ENCODE results near the gene TRIM33. TPM values are rescaled to one million over a fixed set of nuclear protein-coding genes. Genes with fewer than 3 reads are reported as not detected.

TRIM33 gene
- total RNA-seq, 1 donor from 2014 or later: 75.4 TPM

- H3K4me2 ChIP-seq: no peak overlapping the region
- no peaks in the 10 kb centered on the region for H3K27me3 Mint-ChIP-seq (ENCODE audit: insufficient read depth, low read depth)
- TF ChIP-seq EZH2phosphoT487 (IDR thresholded peaks at IDR 0.05) (no peak), CTCF (IDR thresholded peaks at IDR 0.05) (no peak), EZH2 (IDR thresholded peaks at IDR 0.05) (no peak)
- no peak overlapping the region for H3K4me3 Mint-ChIP-seq
- H3K9me3 Mint-ChIP-seq: no peaks in the 10 kb centered on the region
- H2AFZ ChIP-seq (replicated peaks): no peak overlapping the region
- H3K4me1 Mint-ChIP-seq: no peaks in the 10 kb centered on the region
- H4K20me1 ChIP-seq (ENCODE audit: low read depth): peaks cover 10% of the 10 kb centered on the region
- DNase-seq (ENCODE audit: low spot score): no peak
- peaks cover 41% of the 10 kb centered on the region for H3K36me3 Mint-ChIP-seq
- no peaks in the 10 kb centered on the region for H3K4me1 ChIP-seq
- no peak overlapping the region for H3K27ac ChIP-seq
- peaks cover 73% of the 10 kb centered on the region for H3K79me2 ChIP-seq (ENCODE audit: low read depth)
- H3K9ac ChIP-seq: no peak overlapping the region
- no peaks in the 10 kb centered on the region for H3F3A ChIP-seq (ENCODE audit: low read depth)
- H3K27me3 ChIP-seq: no peaks in the 10 kb centered on the region
- H3K9me3 ChIP-seq (ENCODE audit: low read depth): no peaks in the 10 kb centered on the region
- no peak overlapping the region for H3K4me3 ChIP-seq
- H3K27ac Mint-ChIP-seq: no peak overlapping the region
- H3K36me3 ChIP-seq: no peaks in the 10 kb centered on the region
These were observed 69.7 kb downstream of the TRIM33 start for GRCh38 chr1:114441332-114441731.

- no peaks in the 10 kb centered on the region for H3F3A ChIP-seq (ENCODE audit: low read depth)
- peaks cover 73% of the 10 kb centered on the region for H3K79me2 ChIP-seq (ENCODE audit: low read depth)
- Mint-ChIP-seq H3K27me3 (ENCODE audit: insufficient read depth, low read depth) (no peaks in the 10 kb centered on the region), H3K27ac (no peak overlapping the region), H3K9me3 (no peaks in the 10 kb centered on the region), H3K4me3 (no peak overlapping the region), H3K36me3 (peaks cover 35% of the 10 kb centered on the region), H3K4me1 (no peaks in the 10 kb centered on the region)
- no peaks in the 10 kb centered on the region for H3K36me3 ChIP-seq
- H3K27ac ChIP-seq: no peak overlapping the region
- DNase-seq (ENCODE audit: low spot score): no peak
- H3K9me3 ChIP-seq (ENCODE audit: low read depth): no peaks in the 10 kb centered on the region
- H3K4me1 ChIP-seq: no peaks in the 10 kb centered on the region
- no peak overlapping the region for H3K9ac ChIP-seq
- no peak overlapping the region for H3K4me2 ChIP-seq
- TF ChIP-seq EZH2 (IDR thresholded peaks at IDR 0.05) (no peak), CTCF (IDR thresholded peaks at IDR 0.05) (no peak), EZH2phosphoT487 (IDR thresholded peaks at IDR 0.05) (no peak)
- peaks cover 16% of the 10 kb centered on the region for H4K20me1 ChIP-seq (ENCODE audit: low read depth)
- no peak overlapping the region for H3K4me3 ChIP-seq
- H3K27me3 ChIP-seq: no peaks in the 10 kb centered on the region
- H2AFZ ChIP-seq (replicated peaks): no peak overlapping the region
These were observed 71.6 kb downstream of the TRIM33 start for GRCh38 chr1:114439369-114439768.

- Histone ChIP-seq H4K20me1 (ENCODE audit: low read depth) (peaks cover 16% of the 10 kb centered on the region), H3K4me3 (no peak overlapping the region), H3K4me2 (no peak overlapping the region), H3K27me3 (no peaks in the 10 kb centered on the region), H3K79me2 (ENCODE audit: low read depth) (peaks cover 73% of the 10 kb centered on the region), H3K36me3 (no peaks in the 10 kb centered on the region), H3K9me3 (ENCODE audit: low read depth) (no peaks in the 10 kb centered on the region), H3K27ac (no peak overlapping the region), H3F3A (ENCODE audit: low read depth) (no peaks in the 10 kb centered on the region), H3K4me1 (no peaks in the 10 kb centered on the region), H3K9ac (no peak overlapping the region), H2AFZ (replicated peaks) (no peak overlapping the region)
- Mint-ChIP-seq H3K9me3 (no peaks in the 10 kb centered on the region), H3K27me3 (ENCODE audit: insufficient read depth, low read depth) (no peaks in the 10 kb centered on the region), H3K36me3 (peaks cover 29% of the 10 kb centered on the region), H3K27ac (no peak overlapping the region), H3K4me1 (no peaks in the 10 kb centered on the region), H3K4me3 (no peak overlapping the region)
- DNase-seq (ENCODE audit: low spot score): no peak
- TF ChIP-seq CTCF (IDR thresholded peaks at IDR 0.05) (no peak), EZH2 (IDR thresholded peaks at IDR 0.05) (no peak), EZH2phosphoT487 (IDR thresholded peaks at IDR 0.05) (no peak)
These were observed 73.2 kb downstream of the TRIM33 start for GRCh38 chr1:114437812-114438211.

Data from neural progenitor cell (in vitro differentiated cells).